Stimulated activated naive CD8-positive, alpha-beta T cell treated with anti-CD3 and anti-CD28 coated beads, Interleukin-15, amount 100 ng/mL, for 72 hours (primary cell): ENCODE data around the gene LCN10.

Experiments
- ATAC-seq: fragments of 150-1000 bp; cut with Tn5 transposase; 2 replicates; pipeline ENCODE4 v1.10.0; 2021; ENCODE audit warnings: mild to moderate bottlenecking, moderate library complexity
- DNase-seq, 2 donors: peaks; one replicate each; pipeline ENCODE4 v3.0.0; 2021 to 2022
- H3K27ac Mint-ChIP-seq, 2 donors: one replicate each; pipeline ENCODE4 v1.8.0; 2022; ENCODE audit warnings: mild to moderate bottlenecking in 2 of 2, mixed read lengths in 2 of 2, moderate library complexity in 2 of 2
- H3K27me3 Mint-ChIP-seq: one replicate; pipeline ENCODE4 v1.8.0; 2022; ENCODE audit warnings: mixed read lengths
- H3K4me1 Mint-ChIP-seq: one replicate; pipeline ENCODE4 v1.8.0; 2022; ENCODE audit warnings: mild to moderate bottlenecking, mixed read lengths
- H3K4me3 Mint-ChIP-seq, 2 donors: one replicate each; pipeline ENCODE4 v1.8.0; 2022; ENCODE audit warnings: mild to moderate bottlenecking in 2 of 2, mixed read lengths in 2 of 2, moderate library complexity in 1 of 2
- H3K9me3 Mint-ChIP-seq, 2 donors: one replicate each; pipeline ENCODE4 v1.8.0; 2022; ENCODE audit warnings: mixed read lengths in 2 of 2

The LCN10 gene

GRCh38 chr9:136690104-136690805, 52.5 kb downstream of the LCN10 start:
- Mint-ChIP-seq H3K4me3 (no peak overlapping the region), H3K27ac (no peak overlapping the region), H3K4me1 (peaks cover 37% of the 10 kb centered on the region), H3K27me3 (no peaks in the 10 kb centered on the region), H3K9me3 (no peaks in the 10 kb centered on the region)
- no peak for ATAC-seq
- no peak for DNase-seq

GRCh38 chr9:136689108-136689460, 53.7 kb downstream of the LCN10 start:
- Mint-ChIP-seq H3K4me3 (no peak overlapping the region), H3K9me3 (no peaks in the 10 kb centered on the region), H3K27me3 (no peaks in the 10 kb centered on the region), H3K27ac (no peak overlapping the region), H3K4me1 (peaks cover 29% of the 10 kb centered on the region)
- DNase-seq (no peak), ATAC-seq (no peak)

GRCh38 chr9:136688274-136689107, 54.2 kb downstream of the LCN10 start:
- Mint-ChIP-seq H3K4me1 (peaks cover 28% of the 10 kb centered on the region), H3K27me3 (no peaks in the 10 kb centered on the region), H3K27ac (no peak overlapping the region), H3K4me3 (peak overlapping the region; percentile 35 to 54), H3K9me3 (no peaks in the 10 kb centered on the region)
- ATAC-seq (no peak), DNase-seq (no peak)
